KMS-11 (cell line): Measurements from ENCODE around the gene SAP30L.
A peak's percentile ranks its signal among the peaks of the same experiment; 100 is the strongest.

Experiments used
- H2AFZ ChIP-seq: fragments of 200-600 bp; sonication (generic); 2 replicates; pipeline ENCODE4 v1.6.1; 2016; ENCODE audit warnings: antibody characterized with exemption, mixed run types, low read depth
- H3K27ac ChIP-seq: fragments of 200-600 bp; sonication (generic); 2 replicates; pipeline ENCODE4 v1.6.1; 2016; ENCODE audit warnings: mild to moderate bottlenecking, mixed run types
- H3K27me3 ChIP-seq: fragments of 200-600 bp; sonication (generic); 2 replicates; pipeline ENCODE4 v1.6.1; 2017; ENCODE audit warnings: mild to moderate bottlenecking, low read depth, mixed run types, moderate library complexity; ENCODE audit not compliant: insufficient read depth
- H3K36me3 ChIP-seq: fragments of 200-600 bp; sonication (generic); 2 replicates; pipeline ENCODE4 v1.6.1; 2017; ENCODE audit warnings: mild to moderate bottlenecking, mixed run types; ENCODE audit not compliant: insufficient read depth
- H3K4me1 ChIP-seq: fragments of 200-600 bp; sonication (generic); 2 replicates; pipeline ENCODE4 v1.6.1; 2016; ENCODE audit warnings: mild to moderate bottlenecking, low read depth, mixed run types; ENCODE audit not compliant: poor library complexity, severe bottlenecking
- H3K4me2 ChIP-seq: fragments of 200-600 bp; sonication (generic); 2 replicates; pipeline ENCODE4 v1.7.0; 2016; ENCODE audit warnings: mild to moderate bottlenecking, mixed run types
- H3K4me3 ChIP-seq: fragments of 200-600 bp; sonication (generic); IDR thresholded peaks from 2 replicates; pipeline ENCODE4 v1.6.1; 2017; ENCODE audit warnings: low read depth, low read length, mixed read lengths; ENCODE audit not compliant: insufficient read depth
- H3K79me2 ChIP-seq: fragments of 200-600 bp; sonication (generic); 2 replicates; pipeline ENCODE4 v1.6.1; 2016; ENCODE audit warnings: low read depth, mixed run types; ENCODE audit not compliant: insufficient read depth
- H3K9ac ChIP-seq: fragments of 200-600 bp; sonication (generic); 2 replicates; pipeline ENCODE4 v1.6.1; 2016; ENCODE audit warnings: mild to moderate bottlenecking, mixed run types
- H4K20me1 ChIP-seq: fragments of 200-600 bp; sonication (generic); 2 replicates; pipeline ENCODE4 v1.6.1; 2016; ENCODE audit warnings: mild to moderate bottlenecking, mixed run types; ENCODE audit not compliant: insufficient read depth
- CTCF ChIP-seq: fragments of 200-600 bp; sonication (generic); conservative IDR thresholded peaks from 2 replicates; pipeline ENCODE4 v1.6.1; 2017; ENCODE audit warnings: low read depth, mild to moderate bottlenecking, antibody characterized with exemption, low read length, moderate library complexity, mixed read lengths

Gene SAP30L

GRCh38 chr5:154486427-154486866 lies 40.6 kb downstream of the SAP30L start:
- Histone ChIP-seq H3K36me3 (no peaks in the 10 kb centered on the region), H3K4me1 (peaks cover 36% of the 10 kb centered on the region), H3K9ac (no peak overlapping the region), H3K4me2 (peak overlapping the region; percentile 63; the same call in 1 of the 2 replicates), H3K79me2 (no peaks in the 10 kb centered on the region), H2AFZ (peak overlapping the region; percentile 30; the same call in 1 of the 2 replicates), H3K27me3 (no peaks in the 10 kb centered on the region), H4K20me1 (no peaks in the 10 kb centered on the region), H3K27ac (peak overlapping the region; percentile 47; the same call in 1 of the 2 replicates), H3K4me3 (no peak overlapping the region)
- TF ChIP-seq CTCF: no peak

GRCh38 chr5:154487541-154487940 lies 41.7 kb downstream of the SAP30L start:
- Histone ChIP-seq H3K4me3 (no peak overlapping the region), H4K20me1 (no peaks in the 10 kb centered on the region), H2AFZ (peak overlapping the region; percentile 22; the same call in 1 of the 2 replicates), H3K4me1 (peaks cover 36% of the 10 kb centered on the region), H3K27me3 (no peaks in the 10 kb centered on the region), H3K79me2 (no peaks in the 10 kb centered on the region), H3K27ac (peak overlapping the region; percentile 47; the same call in 1 of the 2 replicates), H3K4me2 (peak overlapping the region; percentile 63), H3K36me3 (no peaks in the 10 kb centered on the region), H3K9ac (no peak overlapping the region)
- TF ChIP-seq CTCF: no peak

GRCh38 chr5:154491941-154492340 lies 46.1 kb downstream of the SAP30L start:
- Histone ChIP-seq H3K27me3 (no peaks in the 10 kb centered on the region), H3K4me1 (peaks cover 23% of the 10 kb centered on the region), H3K79me2 (no peaks in the 10 kb centered on the region), H3K4me3 (no peak overlapping the region), H3K36me3 (no peaks in the 10 kb centered on the region), H3K9ac (no peak overlapping the region), H2AFZ (no peak overlapping the region), H3K27ac (no peak overlapping the region), H3K4me2 (no peak overlapping the region), H4K20me1 (no peaks in the 10 kb centered on the region)
- no peak for TF ChIP-seq CTCF

- H3K4me3 ChIP-seq: no peak overlapping the region
- no peak overlapping the region for H2AFZ ChIP-seq
- no peaks in the 10 kb centered on the region for H3K27me3 ChIP-seq
- H3K27ac ChIP-seq: no peak overlapping the region
- no peaks in the 10 kb centered on the region for H4K20me1 ChIP-seq
- H3K79me2 ChIP-seq: no peaks in the 10 kb centered on the region
- H3K9ac ChIP-seq: no peak overlapping the region
- peaks cover 10% of the 10 kb centered on the region for H3K4me1 ChIP-seq
- no peaks in the 10 kb centered on the region for H3K36me3 ChIP-seq
- TF ChIP-seq CTCF: no peak
- H3K4me2 ChIP-seq: no peak overlapping the region
Measured at GRCh38 chr5:154493274-154493673, 47.5 kb downstream of the SAP30L start.
